Right lobe of liver (tissue), 6 donors: ENCODE measurements around the gene ONECUT1. TPM values are rescaled to one million over a fixed set of nuclear protein-coding genes. Genes with fewer than 3 reads are reported as not detected.

ENCODE experiments used
- ATAC-seq, 4 donors: fragments of 200-7000 bp; cut with Tn5 transposase; one replicate each; pipeline ENCODE4 v1.9.1; 2020; ENCODE audit warnings: mild to moderate bottlenecking in 4 of 4, moderate library complexity in 4 of 4
- DNase-seq, 3 donors: peaks; one replicate each; pipeline ENCODE4 v3.0.0-alpha.2; 2020
- H3K27ac ChIP-seq, 3 donors: fragments of 200-600 bp; one replicate each; pipeline ENCODE4 v1.8.0; 2022
- H3K27me3 ChIP-seq, 2 donors: fragments of 200-600 bp; one replicate each; pipeline ENCODE4 v1.8.0; 2022
- H3K36me3 ChIP-seq, 4 donors: fragments of 200-600 bp; sonication (generic) in 1 of 4; one replicate each; pipeline versions ENCODE4 v1.5.1 to v1.8.0; 2017 to 2022; ENCODE audit warnings: control low read depth in 1 of 4
- H3K4me1 ChIP-seq, 4 donors: fragments of 200-600 bp; sonication (generic) in 1 of 4; one replicate each; pipeline versions ENCODE4 v1.5.1 to v1.8.0; 2017 to 2022; ENCODE audit warnings: control low read depth in 1 of 4
- H3K4me3 ChIP-seq, 3 donors: fragments of 200-600 bp; one replicate each; pipeline ENCODE4 v1.8.0; 2022
- H3K9me3 ChIP-seq, 4 donors: fragments of 200-600 bp; sonication (generic) in 1 of 4; one replicate each; pipeline versions ENCODE4 v1.5.1 to v1.8.0; 2017 to 2022; ENCODE audit warnings: control low read depth in 1 of 4
- POLR2A ChIP-seq: fragments of 450-650 bp; IDR thresholded peaks from one replicate; pipeline ENCODE4 v1.6.1; 2017; ENCODE audit warnings: antibody characterized with exemption, mild to moderate bottlenecking
- WGBS: methylation state at CpG from one replicate; pipeline ENCODE4 v1.1.6; 2018; ENCODE audit warnings: low coverage, low lambda C conversion rate; ENCODE audit not compliant: insufficient coverage; ENCODE audit errors: missing lambda C conversion rate; 5-methylcytosine and 5-hydroxymethylcytosine counted together
- intact Hi-C, 2 donors: fragments of 100-400 bp; cut with DNase I; formaldehyde crosslinking; loops; one replicate each; pipeline versions ENCODE4 v1.11.2 to v1.14.1; 2022
- total RNA-seq, 6 experiments: library from RNA; depleted of rRNA in 2 of 6; stranded (reverse); fragments of >200 nt in 2 of 6; fragmentation: NEBNext Ultra II Directional in 3 of 6; extraction: Animal tissue kit (Norgen Biotek cat#: 25700) in 3 of 6; gene quantifications; one replicate each; pipeline versions ENCODE4 v1.1.0 to v1.2.4, GENCODE V29; 2016 to 2023
- TF ChIP-seq, protein P1 (sequence below), 4 donors: fragments of 200-600 bp in 3 of 4; fragments of 450-650 bp in 1 of 4; IDR thresholded peaks; one replicate each; pipeline versions ENCODE4 v1.5.1 to v1.8.0; 2016 to 2022; ENCODE audit warnings: antibody characterized with exemption in 4 of 4, mild to moderate bottlenecking in 2 of 4
- donor health status: DM: no; HTN: yes; CAD: no.
- donor health status: DM: no; HTN: no; CAD: no.
- donor health status: DM: no; HTN: no; CAD: no.
- donor health status: DM: no; HTN: yes; CAD: no.
- donor health status: DM: no; HTN: yes; CAD: no.

The ONECUT1 gene
- total RNA-seq, 6 experiments from 2014 or later, result 41.3 to 58.2 (median 52.5) TPM

DNA sequence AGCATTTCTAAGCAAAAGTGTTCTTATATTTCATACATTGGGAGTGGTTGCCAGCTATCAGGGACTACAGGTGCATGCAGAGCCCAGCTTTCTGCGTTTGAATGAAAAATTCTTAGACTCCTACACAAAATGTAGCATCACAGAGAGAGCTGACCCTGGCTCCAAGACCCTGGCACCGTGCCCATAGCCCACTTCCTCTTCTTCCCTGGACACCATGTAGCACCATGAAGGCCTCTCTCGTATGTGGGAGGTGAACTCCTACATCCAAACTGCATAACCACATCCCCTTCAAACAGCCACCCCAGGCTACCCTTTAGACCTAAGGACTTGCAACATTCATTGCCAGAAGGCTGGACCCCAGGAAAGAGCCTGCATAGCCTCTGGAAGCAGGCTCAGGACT lies 75.2 kb downstream of the ONECUT1 start:
- intact Hi-C loops, result no loop called here
- peaks cover 0 to 4% (median 2%) of the 10 kb centered on the region in 4 donors for H3K4me1 ChIP-seq
- DNase-seq, result no peak
- no peaks in the 10 kb centered on the region for H3K36me3 ChIP-seq
- H3K27me3 ChIP-seq, result no peaks in the 10 kb centered on the region
- no peak overlapping the region for H3K27ac ChIP-seq
- WGBS, result 48% methylated on average over 3 of the region's 3 CpGs
- TF ChIP-seq, protein P1, sequence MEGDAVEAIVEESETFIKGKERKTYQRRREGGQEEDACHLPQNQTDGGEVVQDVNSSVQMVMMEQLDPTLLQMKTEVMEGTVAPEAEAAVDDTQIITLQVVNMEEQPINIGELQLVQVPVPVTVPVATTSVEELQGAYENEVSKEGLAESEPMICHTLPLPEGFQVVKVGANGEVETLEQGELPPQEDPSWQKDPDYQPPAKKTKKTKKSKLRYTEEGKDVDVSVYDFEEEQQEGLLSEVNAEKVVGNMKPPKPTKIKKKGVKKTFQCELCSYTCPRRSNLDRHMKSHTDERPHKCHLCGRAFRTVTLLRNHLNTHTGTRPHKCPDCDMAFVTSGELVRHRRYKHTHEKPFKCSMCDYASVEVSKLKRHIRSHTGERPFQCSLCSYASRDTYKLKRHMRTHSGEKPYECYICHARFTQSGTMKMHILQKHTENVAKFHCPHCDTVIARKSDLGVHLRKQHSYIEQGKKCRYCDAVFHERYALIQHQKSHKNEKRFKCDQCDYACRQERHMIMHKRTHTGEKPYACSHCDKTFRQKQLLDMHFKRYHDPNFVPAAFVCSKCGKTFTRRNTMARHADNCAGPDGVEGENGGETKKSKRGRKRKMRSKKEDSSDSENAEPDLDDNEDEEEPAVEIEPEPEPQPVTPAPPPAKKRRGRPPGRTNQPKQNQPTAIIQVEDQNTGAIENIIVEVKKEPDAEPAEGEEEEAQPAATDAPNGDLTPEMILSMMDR (IDR thresholded peaks at IDR 0.05), result no peak
- TF ChIP-seq POLR2A, result no peak
- no peak overlapping the region for H3K4me3 ChIP-seq
- no peaks in the 10 kb centered on the region for H3K9me3 ChIP-seq
- no peak for ATAC-seq

DNA sequence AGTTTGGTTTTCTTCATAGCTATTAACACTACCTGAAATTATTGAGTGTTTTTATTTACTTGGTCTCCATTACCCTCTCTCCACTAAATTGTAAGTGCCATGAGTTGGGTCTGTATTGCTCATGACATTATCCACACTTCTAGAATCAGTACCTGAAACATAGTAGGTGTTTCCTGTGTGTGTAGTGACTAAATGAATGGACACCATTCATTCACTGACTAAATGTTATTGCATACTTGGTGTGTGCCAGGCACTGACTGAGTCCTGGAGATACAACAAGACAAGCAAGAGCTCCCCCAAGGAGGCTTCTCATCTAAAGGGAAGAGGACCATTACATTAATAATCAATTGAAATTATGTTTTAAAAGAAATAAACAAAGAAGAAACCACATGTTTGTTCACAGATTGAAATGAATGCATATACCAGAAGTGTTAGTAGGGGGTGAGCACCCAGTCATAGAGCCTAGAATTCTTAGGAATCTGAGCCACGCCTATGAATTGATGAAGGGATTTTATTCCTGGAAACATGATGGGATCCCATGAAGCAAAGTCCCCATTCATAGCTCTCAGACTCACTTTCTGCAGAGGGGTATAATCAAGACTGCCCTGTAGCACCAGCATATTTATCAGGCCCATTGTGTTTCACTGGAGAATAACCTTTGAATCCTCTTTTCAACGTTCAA lies 79.3 kb downstream of the ONECUT1 start:
- Histone ChIP-seq H3K27me3 (no peaks in the 10 kb centered on the region), H3K4me3 (no peak overlapping the region), H3K4me1 (peaks cover 0 to 14% (median 3%) of the 10 kb centered on the region in 4 donors), H3K27ac (peak overlapping the region in 1 of 3 donors; percentile 76), H3K9me3 (no peaks in the 10 kb centered on the region), H3K36me3 (no peaks in the 10 kb centered on the region)
- no peak for TF ChIP-seq POLR2A
- TF ChIP-seq, protein P1 (IDR thresholded peaks at IDR 0.05), result no peak
- WGBS, result 61% methylated on average over 2 of the region's 2 CpGs
- DNase-seq (no peak), ATAC-seq (no peak)
- intact Hi-C loops, result no loop called here

DNA sequence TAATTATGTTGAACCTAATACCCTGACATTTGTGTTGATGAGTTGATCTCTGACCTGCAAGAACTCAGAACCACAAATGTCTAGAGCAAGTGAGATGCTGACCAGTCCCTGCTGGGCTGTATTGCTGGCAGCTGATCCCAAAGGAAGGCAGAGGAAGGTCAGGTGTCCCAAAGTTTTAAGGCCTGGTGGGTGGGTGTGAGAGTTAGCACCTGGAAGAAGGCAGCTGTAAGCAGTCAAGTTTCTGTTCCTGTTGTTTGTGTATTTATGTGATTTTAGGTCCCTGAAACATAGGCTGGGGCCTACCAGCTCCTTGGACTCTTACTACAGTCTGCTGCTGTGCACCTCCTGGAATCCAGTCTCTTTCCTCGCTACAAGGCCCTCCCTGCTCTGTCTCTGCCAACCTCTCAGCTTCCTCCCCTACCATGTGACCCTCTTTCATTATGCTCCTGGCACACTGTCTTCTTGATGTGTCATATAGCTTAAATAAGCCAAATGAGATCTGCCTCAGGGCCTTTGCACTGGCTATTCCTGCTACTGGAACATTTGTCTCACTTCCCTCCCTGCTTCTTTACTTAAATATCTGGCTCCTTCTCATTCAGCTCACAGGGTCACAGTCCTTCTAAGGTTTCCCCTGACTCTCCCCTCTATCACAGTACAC lies 80.0 kb downstream of the ONECUT1 start:
- Histone ChIP-seq H3K4me1 (peaks cover 0 to 15% (median 3%) of the 10 kb centered on the region in 4 donors), H3K27ac (peak overlapping the region in 2 of 3 donors; percentile 7 to 76), H3K36me3 (no peaks in the 10 kb centered on the region), H3K4me3 (peak overlapping the region in 2 of 3 donors; percentile 67 to 72), H3K27me3 (no peaks in the 10 kb centered on the region), H3K9me3 (no peaks in the 10 kb centered on the region)
- 50% methylated on average over 1 of the region's 1 CpG for WGBS
- intact Hi-C loops, result no loop called here
- ATAC-seq (peak in 2 of 4 donors; percentile 2 to 3), DNase-seq (no peak)
- TF ChIP-seq POLR2A, result no peak
- TF ChIP-seq, protein P1 (IDR thresholded peaks at IDR 0.05), result no peak

DNA sequence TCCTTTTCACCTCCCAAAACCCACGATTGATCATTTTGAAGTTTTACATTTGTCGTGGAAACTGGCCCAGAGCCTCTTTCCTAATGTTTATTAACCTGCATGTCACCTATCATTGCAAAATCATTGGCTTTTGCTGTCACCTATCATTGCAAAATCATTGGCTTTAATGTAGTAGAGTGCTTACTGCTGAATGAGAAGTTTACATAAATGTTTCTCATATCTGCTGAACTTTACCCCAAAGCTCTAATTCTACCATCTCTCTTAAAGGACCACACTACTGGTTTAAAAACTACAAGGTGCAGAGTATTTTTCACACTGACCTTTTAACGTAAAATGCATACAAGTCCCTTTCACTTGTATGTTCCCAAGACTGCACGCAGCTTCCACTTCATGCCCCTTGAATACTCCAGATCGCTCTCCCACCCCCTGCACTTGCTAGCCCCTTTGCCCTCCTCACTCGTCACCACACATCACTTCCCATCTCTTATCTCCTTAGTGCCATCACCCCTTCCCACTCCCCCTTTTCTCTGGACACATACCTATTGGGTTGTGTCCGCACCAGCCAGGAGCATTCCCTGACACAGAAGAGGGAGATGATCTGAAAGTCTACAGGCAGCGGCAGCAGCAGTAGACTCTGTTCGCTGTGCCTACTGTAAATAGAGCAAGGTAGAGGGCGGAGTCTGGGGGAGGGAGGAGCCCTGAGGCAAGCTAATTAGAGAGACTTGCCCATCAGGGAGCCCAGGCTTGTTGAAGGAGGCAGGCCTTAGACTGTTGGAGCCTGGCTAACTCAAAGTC lies 80.8 kb downstream of the ONECUT1 start:
- peak; percentile 69 to 89 (median 84) for DNase-seq

More for the DNA sequence above, 80.8 kb downstream of the ONECUT1 start:
- H3K36me3 ChIP-seq, result no peaks in the 10 kb centered on the region
- intact Hi-C loops, result no loop called here
- H3K27ac ChIP-seq, result peak overlapping the region; percentile 48 to 86 (median 76)
- H3K9me3 ChIP-seq, result no peaks in the 10 kb centered on the region
- H3K4me1 ChIP-seq, result peaks cover 0 to 15% (median 3%) of the 10 kb centered on the region in 4 donors
- 31% methylated on average over 10 of the region's 10 CpGs for WGBS
- no peaks in the 10 kb centered on the region for H3K27me3 ChIP-seq
- peak overlapping the region; percentile 46 to 72 (median 67) for H3K4me3 ChIP-seq
- TF ChIP-seq, protein P1 (IDR thresholded peaks at IDR 0.05), result no peak
- peak; percentile 64 for TF ChIP-seq POLR2A
- peak; percentile 88 to 98 (median 94) for ATAC-seq

Other genes starting within 250 kb of the ONECUT1 start
- 10 to 100 TPM; 47.0 to 73.9 (median 51.6) TPM for gene ARPP19, start 221.3 kb downstream of the ONECUT1 start, total RNA-seq
- gene ATOSA, start 110.9 kb downstream of the ONECUT1 start, total RNA-seq, result 10 to 100 TPM; 18.9 to 52.9 (median 35.4) TPM